BE2C (cell line): ENCODE results near the gene PIGQ.

Experiments
- DNase-seq: peaks from one replicate; pipeline ENCODE4 v3.0.0-alpha.2; 2020
- H3K27me3 ChIP-seq: fragments of 250-450 bp; sonication (Bioruptor Pico); 2 replicates; pipeline ENCODE4 v1.5.1; 2020; ENCODE audit warnings: mild to moderate bottlenecking
- H3K36me3 ChIP-seq: fragments of 250-450 bp; sonication (Bioruptor Pico); 2 replicates; pipeline ENCODE4 v1.5.1; 2020; ENCODE audit warnings: mild to moderate bottlenecking
- H3K4me1 ChIP-seq: fragments of 250-450 bp; sonication (Bioruptor Pico); 2 replicates; pipeline ENCODE4 v1.5.1; 2020
- H3K4me3 ChIP-seq: 2 replicates; pipeline ENCODE4 v1.5.1; 2011; ENCODE audit warnings: low read depth, low read length
- H3K9me3 ChIP-seq: fragments of 250-450 bp; sonication (Bioruptor Pico); 2 replicates; pipeline ENCODE4 v1.5.1; 2020
- CTCF ChIP-seq: IDR thresholded peaks from 2 replicates; pipeline ENCODE4 v1.5.1; 2012; ENCODE audit warnings: mild to moderate bottlenecking, low read depth, low read length

PIGQ gene

GRCh38 chr16:554640-555365, 15.0 kb upstream of the PIGQ start:
- no peak for TF ChIP-seq CTCF
- peak; percentile 59 for DNase-seq
- peaks cover 16% of the 10 kb centered on the region for H3K4me1 ChIP-seq
- peaks cover 8% of the 10 kb centered on the region for H3K27me3 ChIP-seq
- H3K4me3 ChIP-seq = no peak overlapping the region
- H3K9me3 ChIP-seq = no peaks in the 10 kb centered on the region
- peaks cover 28% of the 10 kb centered on the region for H3K36me3 ChIP-seq

- peak; percentile 60 for DNase-seq
- peaks cover 16% of the 10 kb centered on the region for H3K4me1 ChIP-seq
Measured at GRCh38 chr16:555528-556473, 14.0 kb upstream of the PIGQ start.

GRCh38 chr16:556474-557173, 13.1 kb upstream of the PIGQ start:
- no peak overlapping the region for H3K4me3 ChIP-seq
- H3K4me1 ChIP-seq = peaks cover 16% of the 10 kb centered on the region
- no peak for DNase-seq
- peaks cover 25% of the 10 kb centered on the region for H3K27me3 ChIP-seq
- peaks cover 18% of the 10 kb centered on the region for H3K36me3 ChIP-seq
- H3K9me3 ChIP-seq = no peaks in the 10 kb centered on the region
- TF ChIP-seq CTCF = no peak

More at GRCh38 chr16:555528-556473, 14.0 kb upstream of the PIGQ start:
- Histone ChIP-seq H3K36me3 (peaks cover 23% of the 10 kb centered on the region), H3K9me3 (no peaks in the 10 kb centered on the region), H3K27me3 (peaks cover 16% of the 10 kb centered on the region), H3K4me3 (no peak overlapping the region)
- no peak for TF ChIP-seq CTCF

GRCh38 chr16:557463-558297, 12.1 kb upstream of the PIGQ start:
- Histone ChIP-seq H3K36me3 (peaks cover 10% of the 10 kb centered on the region; the same call in 1 of the 2 replicates), H3K4me3 (no peak overlapping the region), H3K9me3 (no peaks in the 10 kb centered on the region), H3K27me3 (peaks cover 25% of the 10 kb centered on the region), H3K4me1 (peaks cover 16% of the 10 kb centered on the region)
- DNase-seq = no peak
- no peak for TF ChIP-seq CTCF

- no peak for TF ChIP-seq CTCF
- DNase-seq = no peak
Measured at GRCh38 chr16:558298-559020, 11.3 kb upstream of the PIGQ start.

More at GRCh38 chr16:558298-559020, 11.3 kb upstream of the PIGQ start:
- Histone ChIP-seq H3K4me1 (peaks cover 16% of the 10 kb centered on the region), H3K9me3 (no peaks in the 10 kb centered on the region), H3K4me3 (no peak overlapping the region), H3K27me3 (peaks cover 25% of the 10 kb centered on the region), H3K36me3 (peaks cover 10% of the 10 kb centered on the region; the same call in 1 of the 2 replicates)
